WTC11 (cell line): ENCODE measurements around the gene AMACR. TPM values are rescaled to one million over a fixed set of nuclear protein-coding genes. Genes with fewer than 3 reads are reported as not detected.

Source experiments
- ATAC-seq: fragments of 200-7000 bp; cut with Tn5 transposase; 2 replicates; pipeline ENCODE4 v1.10.0; 2021; ENCODE audit warnings: mild to moderate bottlenecking, moderate library complexity
- CTCF ChIA-PET: fragments of 300-600 bp; sonication (Branson Sonifier 250); formaldehyde crosslinking; loops from one replicate; lab custom pipeline; 2021; ENCODE audit warnings: antibody characterized with exemption; lab: Charles Lee
- POLR2A ChIA-PET: fragments of 350-600 bp; sonication (Branson Sonifier 250); formaldehyde crosslinking; loops from one replicate; lab custom pipeline; 2021; ENCODE audit warnings: antibody characterized with exemption; lab: Charles Lee
- DNase-seq: peaks from one replicate; pipeline ENCODE4 v3.0.0; 2021; ENCODE audit warnings: low spot score
- H3K27ac Mint-ChIP-seq: 2 replicates; pipeline ENCODE4 v1.8.0; 2021; ENCODE audit warnings: mixed read lengths
- H3K27me3 Mint-ChIP-seq: 2 replicates; pipeline ENCODE4 v1.8.0; 2021; ENCODE audit warnings: low read depth, mild to moderate bottlenecking, moderate library complexity, mixed read lengths
- H3K36me3 Mint-ChIP-seq: 2 replicates; pipeline ENCODE4 v1.8.0; 2021; ENCODE audit warnings: mixed read lengths
- H3K4me1 Mint-ChIP-seq: 2 replicates; pipeline ENCODE4 v1.8.0; 2022; ENCODE audit warnings: mixed read lengths
- H3K4me3 Mint-ChIP-seq: 2 replicates; pipeline ENCODE4 v1.8.0; 2021; ENCODE audit warnings: mild to moderate bottlenecking, moderate library complexity, mixed read lengths
- H3K9me3 Mint-ChIP-seq: 2 replicates; pipeline ENCODE4 v1.8.0; 2021; ENCODE audit warnings: mixed read lengths
- CREB1 ChIP-seq: sonication (generic); formaldehyde crosslinking; IDR thresholded peaks from 2 replicates; pipeline ENCODE4 v1.8.0; 2023; ENCODE audit warnings: mild to moderate bottlenecking, missing genetic modification reagents
- CREM ChIP-seq: sonication (generic); formaldehyde crosslinking; IDR thresholded peaks from 2 replicates; pipeline ENCODE4 v1.8.1; 2022; ENCODE audit warnings: mild to moderate bottlenecking, missing genetic modification reagents, moderate library complexity
- FOXP1 ChIP-seq: sonication (generic); formaldehyde crosslinking; IDR thresholded peaks from 2 replicates; pipeline ENCODE4 v1.8.0; 2022; ENCODE audit warnings: missing genetic modification reagents, mild to moderate bottlenecking, moderate library complexity, borderline replicate concordance
- HMGXB4 ChIP-seq: sonication (generic); formaldehyde crosslinking; IDR thresholded peaks from 2 replicates; pipeline ENCODE4 v1.8.1; 2023; ENCODE audit warnings: mild to moderate bottlenecking, moderate library complexity, missing genetic modification reagents
- IRF2 ChIP-seq: sonication (generic); formaldehyde crosslinking; IDR thresholded peaks from 2 replicates; pipeline ENCODE4 v1.8.0; 2022; ENCODE audit warnings: low read depth, missing genetic modification reagents, borderline replicate concordance
- JAZF1 ChIP-seq: fragments of 250-450 bp; sonication (Bioruptor Pico); IDR thresholded peaks from 2 replicates; pipeline ENCODE4 v1.9.0; 2021; ENCODE audit warnings: moderate library complexity, mild to moderate bottlenecking, inconsistent platforms
- MAX ChIP-seq: sonication (generic); formaldehyde crosslinking; IDR thresholded peaks from 2 replicates; pipeline ENCODE4 v1.8.0; 2022; ENCODE audit warnings: mild to moderate bottlenecking, missing genetic modification reagents
- OVOL2 ChIP-seq: fragments of 250-450 bp; sonication (Bioruptor Pico); IDR thresholded peaks from 2 replicates; pipeline ENCODE4 v1.9.0; 2021; ENCODE audit warnings: mild to moderate bottlenecking, borderline replicate concordance
- PRDM15 ChIP-seq: sonication (generic); formaldehyde crosslinking; IDR thresholded peaks from 2 replicates; pipeline ENCODE4 v1.8.0; 2022; ENCODE audit warnings: missing genetic modification reagents
- SMAD3 ChIP-seq: sonication (generic); formaldehyde crosslinking; IDR thresholded peaks from 2 replicates; pipeline ENCODE4 v1.8.0; 2022; ENCODE audit warnings: missing genetic modification reagents, mild to moderate bottlenecking, borderline replicate concordance
- SOX15 ChIP-seq: fragments of 250-450 bp; sonication (Bioruptor Pico); IDR thresholded peaks from 2 replicates; pipeline ENCODE4 v1.9.0; 2021; ENCODE audit warnings: mild to moderate bottlenecking
- TEAD4 ChIP-seq: sonication (generic); formaldehyde crosslinking; IDR thresholded peaks from 2 replicates; pipeline ENCODE4 v1.8.0; 2022; ENCODE audit warnings: mild to moderate bottlenecking, missing genetic modification reagents
- USF1 ChIP-seq: sonication (generic); formaldehyde crosslinking; IDR thresholded peaks from 2 replicates; pipeline ENCODE4 v1.8.0; 2022; ENCODE audit warnings: mild to moderate bottlenecking, missing genetic modification reagents
- ZBTB21 ChIP-seq: sonication (generic); formaldehyde crosslinking; IDR thresholded peaks from 2 replicates; pipeline ENCODE4 v1.8.1; 2023; ENCODE audit warnings: mild to moderate bottlenecking, missing genetic modification reagents, borderline replicate concordance
- ZBTB43 ChIP-seq: sonication (generic); formaldehyde crosslinking; IDR thresholded peaks from 2 replicates; pipeline ENCODE4 v1.8.1; 2023; ENCODE audit warnings: mild to moderate bottlenecking, missing genetic modification reagents
- ZNF121 ChIP-seq: sonication (generic); formaldehyde crosslinking; IDR thresholded peaks from 2 replicates; pipeline ENCODE4 v1.8.0; 2023; ENCODE audit warnings: missing genetic modification reagents
- ZNF281 ChIP-seq: sonication (generic); formaldehyde crosslinking; IDR thresholded peaks from 2 replicates; pipeline ENCODE4 v1.8.0; 2023; ENCODE audit warnings: mild to moderate bottlenecking, missing genetic modification reagents
- ZNF396 ChIP-seq: fragments of 250-450 bp; sonication (Bioruptor Pico); IDR thresholded peaks from 2 replicates; pipeline ENCODE4 v1.8.0; 2021; ENCODE audit warnings: mild to moderate bottlenecking, moderate library complexity, borderline replicate concordance
- ZNF416 ChIP-seq: fragments of 250-450 bp; sonication (Bioruptor Pico); IDR thresholded peaks from 2 replicates; pipeline ENCODE4 v1.9.0; 2021; ENCODE audit warnings: mild to moderate bottlenecking, inconsistent platforms
- ZNF425 ChIP-seq: fragments of 250-450 bp; sonication (Bioruptor Pico); conservative IDR thresholded peaks from 2 replicates; pipeline ENCODE4 v1.9.0; 2021; ENCODE audit warnings: mild to moderate bottlenecking
- total RNA-seq: library from RNA; stranded (reverse); gene quantifications from 3 replicates; pipeline ENCODE4 v1.2.3, GENCODE V29; 2021

The AMACR gene
- total RNA-seq, 1 experiment from 2014 or later, result 11.9 TPM

- TF ChIP-seq TEAD4, result no peak
Observed at GRCh38 chr5:33969572-33970452, 38.0 kb downstream of the AMACR start (continued).

GRCh38 chr5:33968211-33969005 is 39.4 kb downstream of the AMACR start:
- DNase-seq, result no peak
- Mint-ChIP-seq H3K4me1 (peaks cover 12% of the 10 kb centered on the region), H3K9me3 (no peaks in the 10 kb centered on the region), H3K27ac (no peak overlapping the region), H3K4me3 (no peak overlapping the region), H3K27me3 (no peaks in the 10 kb centered on the region), H3K36me3 (no peaks in the 10 kb centered on the region)
- POLR2A ChIA-PET, result no interaction called here
- TF ChIP-seq SMAD3 (CRISPR knock-in tag) (no peak), FOXP1 (CRISPR knock-in tag) (no peak), ZNF425 (CRISPR knock-in tag) (no peak), CREB1 (CRISPR knock-in tag) (no peak), JAZF1 (no peak), SOX15 (no peak), ZNF416 (CRISPR knock-in tag) (no peak), ZNF121 (CRISPR knock-in tag) (no peak), IRF2 (CRISPR knock-in tag) (no peak), ZNF281 (no peak), ZBTB43 (CRISPR knock-in tag) (no peak), USF1 (CRISPR knock-in tag) (no peak), OVOL2 (CRISPR knock-in tag) (no peak), PRDM15 (CRISPR knock-in tag) (no peak), ZNF396 (CRISPR knock-in tag) (no peak), MAX (CRISPR knock-in tag) (no peak), HMGXB4 (CRISPR knock-in tag) (no peak), CREM (CRISPR knock-in tag) (no peak), ZBTB21 (CRISPR knock-in tag) (no peak)
- ATAC-seq, result no peak
- CTCF ChIA-PET, result interaction anchor here (1.6 to 2.2 kb wide), 3 partner anchors 11 to 380 kb away, joined by 5 to 29 read pairs (median 20); no protein-coding TSS in a partner anchor
